Amniotic stem cell (primary cell): ENCODE measurements around the gene STH.

Experiments used
- DNase-seq: peaks from one replicate; lab custom pipeline; 2025; lab: John Stamatoyannopoulos, UW

STH gene

GRCh38 chr17:45968732-45969131 is 30.3 kb upstream of the STH start:
- no peak for DNase-seq

- no peak for DNase-seq
These were observed 29.3 kb upstream of the STH start for GRCh38 chr17:45969726-45970125.

GRCh38 chr17:45970659-45971058 is 28.4 kb upstream of the STH start:
- no peak for DNase-seq

GRCh38 chr17:45971698-45972141 is 27.3 kb upstream of the STH start:
- no peak for DNase-seq

- DNase-seq: no peak
These were observed 26.5 kb upstream of the STH start for GRCh38 chr17:45972531-45972930.

- DNase-seq: no peak
These were observed 25.8 kb upstream of the STH start for GRCh38 chr17:45973099-45973780.

GRCh38 chr17:45973946-45974859 is 24.8 kb upstream of the STH start:
- no peak for DNase-seq

GRCh38 chr17:45974916-45975630 is 24.0 kb upstream of the STH start:
- no peak for DNase-seq

GRCh38 chr17:45975640-45976295 is 23.3 kb upstream of the STH start:
- no peak for DNase-seq

- no peak for DNase-seq
These were observed 22.7 kb upstream of the STH start for GRCh38 chr17:45976391-45976754.

- no peak for DNase-seq
These were observed 22.1 kb upstream of the STH start for GRCh38 chr17:45976755-45977505.

GRCh38 chr17:45977506-45977824 is 21.6 kb upstream of the STH start:
- DNase-seq: no peak

- no peak for DNase-seq
These were observed 20.9 kb upstream of the STH start for GRCh38 chr17:45977976-45978626.

GRCh38 chr17:45979137-45979536 is 19.9 kb upstream of the STH start:
- DNase-seq: no peak

- no peak for DNase-seq
These were observed 18.2 kb upstream of the STH start for GRCh38 chr17:45980855-45981254.

GRCh38 chr17:45981306-45981705 is 17.7 kb upstream of the STH start:
- no peak for DNase-seq

- no peak for DNase-seq
These were observed 16.0 kb upstream of the STH start for GRCh38 chr17:45982791-45983613.

GRCh38 chr17:45983614-45984310 is 15.3 kb upstream of the STH start:
- DNase-seq: no peak

- no peak for DNase-seq
These were observed 14.7 kb upstream of the STH start for GRCh38 chr17:45984368-45984767.

- DNase-seq: no peak
These were observed 13.6 kb upstream of the STH start for GRCh38 chr17:45985447-45985846.
